GM06990 (cell line): ENCODE data around the gene ADNP.
"Not testable (repeated sequence)": the region's sequence is repeated elsewhere in the genome, so short reads cannot be mapped to it uniquely, and the experiment has no call there.

Source experiments
- DNase-seq: peaks from one replicate; pipeline ENCODE4 v3.0.0-alpha.2; 2011; ENCODE audit not compliant: insufficient read length; ENCODE audit errors: extremely low read depth
- H3K27me3 ChIP-seq: replicated peaks from 2 replicates; pipeline ENCODE4 v1.6.0; 2011; ENCODE audit warnings: low read length; ENCODE audit not compliant: control insufficient read depth, insufficient read depth
- H3K36me3 ChIP-seq: 2 replicates; pipeline ENCODE4 v1.5.1; 2011; ENCODE audit warnings: low read length; ENCODE audit not compliant: control insufficient read depth, insufficient read depth
- H3K4me3 ChIP-seq: replicated peaks from 2 replicates; pipeline ENCODE4 v1.5.1; 2011; ENCODE audit warnings: low read depth, mild to moderate bottlenecking, control low read depth, low read length
- TF ChIP-seq, protein P1 (sequence below): IDR thresholded peaks from 2 replicates; pipeline ENCODE4 v1.5.1; 2011; ENCODE audit warnings: low read length, control low read depth, mild to moderate bottlenecking, inconsistent platforms; ENCODE audit not compliant: insufficient read depth, poor library complexity, severe bottlenecking

The ADNP gene

DNA sequence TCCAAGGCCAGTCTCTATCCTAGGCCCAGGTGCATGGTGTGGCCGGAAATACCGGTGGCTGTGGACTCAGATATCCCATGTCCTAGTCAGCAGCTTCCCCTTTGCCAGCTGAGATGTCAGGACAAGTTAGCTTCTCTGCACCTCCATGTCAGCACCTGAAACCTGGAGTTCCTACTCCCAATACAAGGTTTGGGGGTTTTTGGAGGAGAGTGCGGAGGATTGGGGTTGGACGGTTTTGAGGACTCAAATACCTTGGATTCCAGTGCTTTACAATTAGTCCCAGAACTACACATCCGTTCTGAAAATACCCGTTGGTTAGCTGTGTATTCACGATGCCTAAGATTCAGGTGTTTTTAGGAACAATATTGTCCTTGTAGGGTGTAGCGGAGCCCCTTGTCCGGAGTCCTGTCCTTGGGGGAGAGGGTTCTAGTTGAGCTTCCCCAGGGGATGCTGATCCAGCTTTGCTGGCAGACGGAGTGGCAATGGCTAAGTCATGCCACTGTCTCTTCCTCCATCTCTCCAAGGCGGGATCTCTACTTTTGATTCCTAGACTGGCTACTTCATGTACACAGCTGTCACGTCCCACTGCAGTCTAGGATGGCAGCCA, 45.0 kb downstream of the ADNP start:
- Histone ChIP-seq H3K4me3 (no peak overlapping the region), H3K36me3 (peaks cover 5% of the 10 kb centered on the region), H3K27me3 (no peaks in the 10 kb centered on the region)
- TF ChIP-seq, protein P1, sequence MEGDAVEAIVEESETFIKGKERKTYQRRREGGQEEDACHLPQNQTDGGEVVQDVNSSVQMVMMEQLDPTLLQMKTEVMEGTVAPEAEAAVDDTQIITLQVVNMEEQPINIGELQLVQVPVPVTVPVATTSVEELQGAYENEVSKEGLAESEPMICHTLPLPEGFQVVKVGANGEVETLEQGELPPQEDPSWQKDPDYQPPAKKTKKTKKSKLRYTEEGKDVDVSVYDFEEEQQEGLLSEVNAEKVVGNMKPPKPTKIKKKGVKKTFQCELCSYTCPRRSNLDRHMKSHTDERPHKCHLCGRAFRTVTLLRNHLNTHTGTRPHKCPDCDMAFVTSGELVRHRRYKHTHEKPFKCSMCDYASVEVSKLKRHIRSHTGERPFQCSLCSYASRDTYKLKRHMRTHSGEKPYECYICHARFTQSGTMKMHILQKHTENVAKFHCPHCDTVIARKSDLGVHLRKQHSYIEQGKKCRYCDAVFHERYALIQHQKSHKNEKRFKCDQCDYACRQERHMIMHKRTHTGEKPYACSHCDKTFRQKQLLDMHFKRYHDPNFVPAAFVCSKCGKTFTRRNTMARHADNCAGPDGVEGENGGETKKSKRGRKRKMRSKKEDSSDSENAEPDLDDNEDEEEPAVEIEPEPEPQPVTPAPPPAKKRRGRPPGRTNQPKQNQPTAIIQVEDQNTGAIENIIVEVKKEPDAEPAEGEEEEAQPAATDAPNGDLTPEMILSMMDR, result no peak
- no peak for DNase-seq

DNA sequence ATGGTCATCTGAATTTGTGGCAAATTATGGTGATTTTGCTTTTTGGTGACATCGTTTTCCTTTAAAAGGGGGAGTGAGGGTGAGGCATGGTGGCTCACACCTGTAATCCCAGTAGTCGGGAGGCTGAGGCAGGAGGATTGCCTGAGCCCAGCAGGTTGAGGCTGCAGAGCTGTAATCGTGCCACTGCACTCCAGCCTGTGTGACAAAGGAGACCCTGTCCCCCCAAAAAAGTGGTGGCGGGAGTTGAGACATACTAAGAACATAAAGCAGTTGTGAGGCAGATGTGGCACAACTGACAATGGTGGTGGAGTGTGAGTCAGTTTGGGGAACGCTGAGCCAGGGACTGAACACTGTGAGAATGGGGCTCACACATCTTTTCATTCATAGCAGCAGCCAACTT, 45.5 kb downstream of the ADNP start:
- H3K36me3 ChIP-seq, result peaks cover 4% of the 10 kb centered on the region
- no peak for DNase-seq
- no peak overlapping the region for H3K4me3 ChIP-seq
- no peaks in the 10 kb centered on the region for H3K27me3 ChIP-seq
- TF ChIP-seq, protein P1, result no peak

DNA sequence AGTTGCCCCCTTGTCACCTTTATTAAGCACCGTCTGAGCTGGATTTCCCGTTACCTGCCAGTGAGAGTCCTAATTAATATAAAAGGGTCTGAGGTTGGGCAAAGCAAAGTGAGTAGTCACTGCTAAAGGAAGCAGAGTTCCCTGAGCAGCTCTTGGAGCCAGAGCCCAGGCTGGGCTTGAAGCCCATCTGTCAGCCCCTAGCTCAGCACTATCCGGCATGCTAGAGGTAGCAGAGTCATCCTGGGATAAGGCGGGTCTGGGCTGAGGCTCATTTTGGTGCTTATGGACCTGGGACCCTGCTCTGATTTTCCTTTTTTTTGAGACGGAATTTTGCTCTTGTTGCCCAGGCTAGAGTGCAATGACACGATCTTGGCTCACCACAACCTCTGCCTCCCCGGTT, 46.2 kb downstream of the ADNP start:
- no peak for DNase-seq
- no peak overlapping the region for H3K4me3 ChIP-seq
- H3K27me3 ChIP-seq, result no peaks in the 10 kb centered on the region
- TF ChIP-seq, protein P1, result no peak
- H3K36me3 ChIP-seq, result peaks cover 9% of the 10 kb centered on the region

DNA sequence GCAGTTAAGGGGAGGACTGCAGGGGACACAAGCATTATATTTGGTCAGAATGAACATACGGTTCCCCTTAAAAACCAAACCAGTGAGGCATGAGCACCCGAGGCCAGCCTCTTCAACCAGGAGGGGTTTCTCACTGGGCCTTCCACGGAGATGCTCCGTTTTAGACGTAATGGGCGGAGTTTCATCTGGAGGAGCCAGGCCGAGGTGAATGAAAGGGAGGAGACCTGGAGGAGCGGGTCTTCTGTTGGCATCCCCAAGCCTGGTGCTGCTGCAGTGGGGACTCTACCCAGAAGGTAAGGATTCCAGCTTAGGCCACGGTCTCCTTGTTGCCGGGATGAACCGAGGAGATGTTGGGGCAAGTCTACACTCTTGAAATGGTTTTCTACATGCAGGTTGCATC, 47.4 kb downstream of the ADNP start:
- H3K27me3 ChIP-seq, result no peaks in the 10 kb centered on the region
- H3K4me3 ChIP-seq, result no peak overlapping the region
- H3K36me3 ChIP-seq, result peaks cover 16% of the 10 kb centered on the region
- TF ChIP-seq, protein P1, result no peak
- no peak for DNase-seq

DNA sequence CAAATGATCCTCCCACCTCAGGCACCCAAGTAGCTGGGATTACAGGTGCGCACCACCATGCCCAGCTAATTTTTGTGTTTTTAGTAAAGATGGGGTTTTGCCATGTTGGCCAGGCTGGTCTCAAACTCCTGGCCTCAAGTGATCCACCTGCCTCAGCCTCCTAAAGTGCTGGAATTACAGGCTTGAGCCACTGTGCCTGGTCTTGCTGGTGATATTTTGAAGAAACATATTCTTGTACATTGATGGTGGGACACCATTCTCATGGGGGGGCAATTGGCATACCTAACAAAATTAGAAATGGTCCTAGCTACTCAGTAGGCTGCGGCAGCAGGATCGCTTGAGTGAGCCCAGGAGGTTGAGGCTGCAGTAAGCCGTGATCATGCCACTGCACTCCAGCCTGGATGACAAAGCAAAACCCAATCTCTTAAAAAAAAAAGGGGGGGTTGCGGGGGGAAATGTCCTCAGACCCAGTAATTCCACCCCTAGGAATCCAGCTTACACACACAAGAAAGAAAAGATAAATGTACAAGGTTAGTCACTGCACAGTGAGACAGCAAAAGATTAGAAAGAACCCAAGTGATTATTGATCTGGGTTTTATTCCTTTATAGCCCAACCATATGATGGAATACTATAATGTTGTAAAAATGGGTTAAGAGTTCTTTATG, 49.3 kb downstream of the ADNP start:
- DNase-seq, H3K27me3 ChIP-seq, H3K4me3 ChIP-seq: not testable (repeated sequence)
- peaks cover 22% of the 10 kb centered on the region for H3K36me3 ChIP-seq

DNA sequence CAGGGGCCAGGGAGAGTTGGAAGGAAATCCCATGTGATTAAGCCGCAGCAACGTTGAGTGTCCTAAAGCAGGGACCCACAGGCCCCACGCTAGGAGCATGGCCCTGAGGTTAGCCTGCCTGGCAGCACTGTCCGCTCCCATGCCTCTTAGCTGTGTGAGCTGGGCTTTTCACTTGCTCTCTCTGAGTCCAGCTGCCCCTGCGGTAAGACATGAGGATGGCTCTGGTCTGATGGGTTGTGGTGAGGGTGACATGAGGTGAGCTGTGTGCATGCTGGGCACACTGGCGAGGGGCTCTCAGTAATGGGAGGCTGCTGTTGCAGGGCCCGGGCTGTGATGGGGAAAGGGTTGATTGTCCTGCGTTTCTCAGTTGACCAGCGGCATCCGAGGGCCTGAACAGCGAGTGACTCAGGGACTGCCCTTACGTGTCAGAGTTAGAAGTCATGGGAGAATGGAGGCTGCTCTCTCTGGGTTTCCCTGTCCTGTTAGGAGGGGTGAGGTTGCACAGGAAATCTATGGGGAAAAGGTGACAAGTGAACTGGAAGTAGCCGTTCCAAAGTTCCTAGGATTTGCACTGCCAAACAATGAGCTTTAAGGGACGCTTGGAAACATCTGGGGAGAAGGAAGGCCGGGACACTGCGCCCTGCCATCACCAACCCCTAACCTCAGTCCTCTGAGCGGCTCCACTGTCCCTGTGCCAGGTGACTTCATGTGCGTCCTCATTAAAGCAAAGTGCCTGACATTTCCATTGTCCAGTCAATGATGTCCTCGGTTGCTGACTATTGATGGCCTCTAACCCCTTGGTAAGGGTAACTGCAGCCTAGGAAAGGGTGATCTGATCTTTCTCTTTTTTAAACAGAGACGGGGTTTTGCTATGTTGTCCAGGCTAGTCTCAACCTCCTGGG, 51.3 kb downstream of the ADNP start:
- Histone ChIP-seq H3K27me3 (no peaks in the 10 kb centered on the region), H3K36me3 (peaks cover 25% of the 10 kb centered on the region), H3K4me3 (no peak overlapping the region)
- DNase-seq, result no peak
- TF ChIP-seq, protein P1, result no peak
